HL-60 (cell line): ENCODE results near the gene GRAMD4.

Experiments
- CTCF ChIP-seq: IDR thresholded peaks from one replicate; pipeline ENCODE4 v1.5.1; 2011; ENCODE audit warnings: low read length, control low read depth, inconsistent platforms; ENCODE audit not compliant: insufficient read depth
- GABPA ChIP-seq: IDR thresholded peaks from 2 replicates; pipeline ENCODE4 v1.6.1; 2012; ENCODE audit warnings: low read depth
- POLR2AphosphoS5 ChIP-seq: IDR thresholded peaks from 2 replicates; pipeline ENCODE4 v1.6.1; 2012; ENCODE audit warnings: low read depth
- REST ChIP-seq: IDR thresholded peaks from 2 replicates; pipeline ENCODE4 v1.6.1; 2012; ENCODE audit warnings: low read depth; ENCODE audit not compliant: insufficient replicate concordance

- no peak for TF ChIP-seq POLR2AphosphoS5
- no peak for TF ChIP-seq REST
- no peak for TF ChIP-seq CTCF
- no peak for TF ChIP-seq GABPA
Measured at GRCh38 chr22:46725096-46725495, 104.9 kb downstream of the GRAMD4 start.
